Measurements from ENCODE around the gene TMEM209.

TMEM209 gene

DNA sequence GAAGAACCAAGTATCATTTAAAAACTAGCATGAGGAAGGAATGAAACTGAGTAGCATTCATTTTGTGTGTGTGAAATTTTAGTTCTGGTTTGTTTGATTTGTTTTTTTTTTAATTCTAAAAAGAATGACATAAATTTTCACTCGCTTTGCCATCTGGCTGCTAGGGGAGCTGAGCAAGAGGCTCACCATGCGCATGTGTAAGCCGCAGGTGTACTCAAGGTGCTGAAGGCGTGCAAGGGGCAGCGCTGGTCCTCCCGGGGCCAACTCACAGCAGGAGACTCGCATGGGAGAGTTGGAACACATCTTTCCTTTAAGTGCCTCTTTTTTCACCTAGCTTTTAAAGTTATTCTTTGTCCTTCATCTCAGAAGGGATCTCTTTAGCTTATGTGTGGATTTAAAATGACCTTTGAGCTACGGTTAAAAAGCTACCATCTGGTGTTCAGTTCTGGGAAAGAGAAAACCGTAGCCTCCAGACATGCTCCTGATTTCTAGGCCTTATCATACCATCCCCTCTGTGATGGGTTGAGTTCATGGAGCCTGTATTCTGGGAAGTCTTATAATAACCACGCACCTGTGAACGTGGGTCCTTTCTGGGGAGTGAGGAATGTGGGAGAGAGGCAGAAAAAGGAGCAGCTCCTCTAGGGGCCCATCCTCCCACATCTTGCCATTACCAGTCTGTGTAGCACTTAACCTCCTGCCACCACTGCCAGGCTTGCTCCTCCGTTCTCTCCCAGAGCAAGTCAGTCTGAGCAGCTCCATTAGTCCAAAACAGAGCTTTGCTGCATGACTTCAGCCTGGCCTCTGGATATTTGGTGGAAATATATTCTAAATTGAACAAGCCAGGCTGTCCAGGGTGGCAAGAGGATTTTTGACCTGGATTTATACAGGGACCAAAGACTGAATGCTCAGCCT lies 73.0 kb downstream of the TMEM209 start:
- Histone ChIP-seq H3K36me3 (ENCODE audit: control insufficient read depth, low read length) (peaks cover 41% of the 10 kb centered on the region), H3K9me2 (replicated peaks; ENCODE audit: control insufficient read depth, low read length) (no peaks in the 10 kb centered on the region), H3K27me3 (ENCODE audit: control insufficient read depth, low read length) (no peaks in the 10 kb centered on the region), H4K20me1 (ENCODE audit: control insufficient read depth, insufficient read depth, low read depth, low read length) (no peaks in the 10 kb centered on the region), H3K79me2 (ENCODE audit: control insufficient read depth, low read length) (no peaks in the 10 kb centered on the region), H3K27ac (ENCODE audit: low read depth, low read length) (no peak overlapping the region), H3K4me2 (ENCODE audit: low read length) (no peak overlapping the region), H3F3A (ENCODE audit: control insufficient read depth, insufficient read depth) (no peaks in the 10 kb centered on the region), H3K4me3 (ENCODE audit: low read length) (no peak overlapping the region), H3K4me1 (ENCODE audit: control insufficient read depth, low read length) (no peaks in the 10 kb centered on the region), H3K9me3 (ENCODE audit: control insufficient read depth, insufficient read depth, low read length) (no peaks in the 10 kb centered on the region)
- no peak for TF ChIP-seq EZH2phosphoT487 (IDR thresholded peaks at IDR 0.05; ENCODE audit: borderline replicate concordance, low read length)
- TF ChIP-seq, protein P1, sequence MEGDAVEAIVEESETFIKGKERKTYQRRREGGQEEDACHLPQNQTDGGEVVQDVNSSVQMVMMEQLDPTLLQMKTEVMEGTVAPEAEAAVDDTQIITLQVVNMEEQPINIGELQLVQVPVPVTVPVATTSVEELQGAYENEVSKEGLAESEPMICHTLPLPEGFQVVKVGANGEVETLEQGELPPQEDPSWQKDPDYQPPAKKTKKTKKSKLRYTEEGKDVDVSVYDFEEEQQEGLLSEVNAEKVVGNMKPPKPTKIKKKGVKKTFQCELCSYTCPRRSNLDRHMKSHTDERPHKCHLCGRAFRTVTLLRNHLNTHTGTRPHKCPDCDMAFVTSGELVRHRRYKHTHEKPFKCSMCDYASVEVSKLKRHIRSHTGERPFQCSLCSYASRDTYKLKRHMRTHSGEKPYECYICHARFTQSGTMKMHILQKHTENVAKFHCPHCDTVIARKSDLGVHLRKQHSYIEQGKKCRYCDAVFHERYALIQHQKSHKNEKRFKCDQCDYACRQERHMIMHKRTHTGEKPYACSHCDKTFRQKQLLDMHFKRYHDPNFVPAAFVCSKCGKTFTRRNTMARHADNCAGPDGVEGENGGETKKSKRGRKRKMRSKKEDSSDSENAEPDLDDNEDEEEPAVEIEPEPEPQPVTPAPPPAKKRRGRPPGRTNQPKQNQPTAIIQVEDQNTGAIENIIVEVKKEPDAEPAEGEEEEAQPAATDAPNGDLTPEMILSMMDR (IDR thresholded peaks at IDR 0.05; ENCODE audit: low read depth, low read length, poor library complexity, severe bottlenecking) = no peak

DNA sequence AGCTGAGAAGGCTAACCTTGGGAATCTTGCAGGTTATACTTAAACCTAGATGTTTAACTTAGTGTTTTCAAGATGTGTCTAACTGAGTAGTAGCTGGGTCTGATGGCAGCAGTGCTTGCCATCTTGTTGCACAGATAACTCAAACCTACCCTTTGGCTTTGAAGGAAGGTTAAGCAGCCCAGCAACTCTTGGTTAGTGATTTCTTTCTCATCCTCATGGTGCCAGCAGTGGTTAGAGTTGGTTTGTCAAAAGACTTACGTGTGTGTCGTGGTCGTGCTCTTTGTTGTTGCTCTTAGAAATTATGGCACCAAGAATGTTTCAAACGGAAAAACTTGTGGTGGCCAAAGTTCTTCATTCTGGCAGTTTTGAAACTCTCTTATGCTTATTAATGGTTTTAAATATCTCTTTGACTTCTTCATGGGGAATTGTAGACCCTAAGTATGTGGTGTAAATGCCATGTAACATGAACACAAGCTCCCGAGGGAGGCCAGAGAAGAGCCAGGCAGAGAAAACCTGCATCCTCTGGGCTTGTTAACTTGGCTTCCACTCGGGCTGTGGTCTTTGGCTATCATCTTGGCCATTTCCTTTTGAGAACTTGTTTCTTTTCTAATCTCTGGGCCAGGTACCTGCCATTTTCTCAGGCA lies 73.9 kb downstream of the TMEM209 start:
- Histone ChIP-seq H3K79me2 (ENCODE audit: control insufficient read depth, low read length) (no peaks in the 10 kb centered on the region), H3F3A (ENCODE audit: control insufficient read depth, insufficient read depth) (no peaks in the 10 kb centered on the region), H3K9me3 (ENCODE audit: control insufficient read depth, insufficient read depth, low read length) (no peaks in the 10 kb centered on the region), H3K27me3 (ENCODE audit: control insufficient read depth, low read length) (no peaks in the 10 kb centered on the region), H3K9me2 (replicated peaks; ENCODE audit: control insufficient read depth, low read length) (no peaks in the 10 kb centered on the region), H4K20me1 (ENCODE audit: control insufficient read depth, insufficient read depth, low read depth, low read length) (no peaks in the 10 kb centered on the region), H3K36me3 (ENCODE audit: control insufficient read depth, low read length) (peaks cover 41% of the 10 kb centered on the region), H3K4me2 (ENCODE audit: low read length) (no peak overlapping the region), H3K27ac (ENCODE audit: low read depth, low read length) (no peak overlapping the region), H3K4me1 (ENCODE audit: control insufficient read depth, low read length) (no peaks in the 10 kb centered on the region), H3K4me3 (ENCODE audit: low read length) (no peak overlapping the region)
- TF ChIP-seq, protein P1 (IDR thresholded peaks at IDR 0.05; ENCODE audit: low read depth, low read length, poor library complexity, severe bottlenecking) = no peak
- no peak for TF ChIP-seq EZH2phosphoT487 (IDR thresholded peaks at IDR 0.05; ENCODE audit: borderline replicate concordance, low read length)

DNA sequence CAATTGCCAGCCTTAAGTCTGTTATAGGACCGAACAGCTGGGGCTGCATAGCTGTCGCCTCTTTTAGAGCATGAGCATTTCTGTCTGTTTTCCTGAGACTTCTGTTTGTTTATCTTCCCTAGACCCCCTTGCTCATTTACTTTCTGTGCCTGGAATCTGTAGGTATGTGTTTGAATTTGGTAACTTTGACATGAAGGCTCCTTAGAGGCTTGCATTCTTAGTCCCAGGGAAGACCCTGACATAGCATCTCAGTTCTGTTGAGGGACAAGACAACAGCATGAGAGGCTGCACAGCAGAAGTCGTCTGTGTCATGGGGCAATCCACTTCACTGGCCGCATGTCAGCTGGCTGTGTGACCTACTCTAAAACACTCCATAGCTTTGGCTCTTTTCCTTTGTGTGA lies 76.2 kb downstream of the TMEM209 start:
- no peaks in the 10 kb centered on the region for H3K9me3 ChIP-seq (ENCODE audit: control insufficient read depth, insufficient read depth, low read length)
- H3K4me3 ChIP-seq (ENCODE audit: low read length) = no peak overlapping the region
- no peaks in the 10 kb centered on the region for H3K27me3 ChIP-seq (ENCODE audit: control insufficient read depth, low read length)
- H4K20me1 ChIP-seq (ENCODE audit: control insufficient read depth, insufficient read depth, low read depth, low read length) = no peaks in the 10 kb centered on the region
- H3K4me2 ChIP-seq (ENCODE audit: low read length) = no peak overlapping the region
- H3K9me2 ChIP-seq (replicated peaks; ENCODE audit: control insufficient read depth, low read length) = no peaks in the 10 kb centered on the region
- no peaks in the 10 kb centered on the region for H3F3A ChIP-seq (ENCODE audit: control insufficient read depth, insufficient read depth)
- H3K27ac ChIP-seq (ENCODE audit: low read depth, low read length) = no peak overlapping the region
- peaks cover 41% of the 10 kb centered on the region for H3K36me3 ChIP-seq (ENCODE audit: control insufficient read depth, low read length)
- H3K4me1 ChIP-seq (ENCODE audit: control insufficient read depth, low read length) = no peaks in the 10 kb centered on the region
- TF ChIP-seq, protein P1 (IDR thresholded peaks at IDR 0.05; ENCODE audit: low read depth, low read length, poor library complexity, severe bottlenecking) = no peak
- no peak for TF ChIP-seq EZH2phosphoT487 (IDR thresholded peaks at IDR 0.05; ENCODE audit: borderline replicate concordance, low read length)
- no peaks in the 10 kb centered on the region for H3K79me2 ChIP-seq (ENCODE audit: control insufficient read depth, low read length)
